ENCODE data around the gene PLPPR5. TPM values are rescaled to one million over a fixed set of nuclear protein-coding genes. Genes with fewer than 3 reads are reported as not detected.

PLPPR5 gene
- polyA plus RNA-seq, 1 donor (not counting 4 experiments of a cell fraction or from before 2014, with no cell fraction given): 0.93 TPM

GRCh38 chr1:98989556-98989907 is 15.1 kb downstream of the PLPPR5 start:
- no peak overlapping the region for H3K4me2 ChIP-seq (ENCODE audit: control insufficient read depth, extremely low read depth, insufficient read depth, low read depth, low read length)
- dilution Hi-C loops (cut with MboI; ENCODE audit: extremely low pct_ligation_motif_present, low sequenced_read_pairs): no loop called here
- no peaks in the 10 kb centered on the region for H3K9me3 ChIP-seq (ENCODE audit: control insufficient read depth, low read depth, low read length)
- no peaks in the 10 kb centered on the region for H3K36me3 ChIP-seq (ENCODE audit: control insufficient read depth in 2 of 2, extremely low read depth in 1 of 2, insufficient read depth in 2 of 2, low read length in 2 of 2)
- TF ChIP-seq CTCF (optimal IDR thresholded peaks at IDR 0.05 in 1 of 3, IDR thresholded peaks at IDR 0.05 in 1 of 3, conservative IDR thresholded peaks at IDR 0.05 in 1 of 3; ENCODE audit: extremely low read depth in 1 of 3, insufficient read depth in 2 of 3, low read length in 3 of 3): no peak
- no peak for TF ChIP-seq EZH2 (IDR thresholded peaks at IDR 0.05; ENCODE audit: low read length)
- DNase-seq (ENCODE audit: low read depth, low spot score): no peak
- H3K9ac ChIP-seq (ENCODE audit: control insufficient read depth, extremely low read depth, insufficient read depth, low read length): no peak overlapping the region
- no peak overlapping the region for H2AFZ ChIP-seq (ENCODE audit: control insufficient read depth, low read length)
- no peaks in the 10 kb centered on the region for H3K27me3 ChIP-seq (ENCODE audit: control insufficient read depth, extremely low read depth, insufficient read depth, low read length)
- no peak overlapping the region for H3K4me3 ChIP-seq (ENCODE audit: control insufficient read depth in 2 of 3, extremely low read depth in 1 of 3, insufficient read depth in 2 of 3, low read depth in 1 of 3, low read length in 3 of 3)
- H3K79me2 ChIP-seq (ENCODE audit: control insufficient read depth, insufficient read depth, low read length): no peaks in the 10 kb centered on the region
- no peaks in the 10 kb centered on the region for H3K9me1 ChIP-seq (ENCODE audit: control insufficient read depth, extremely low read depth, insufficient read depth, low read length)
- no peak for FAIRE-seq
- H3K27ac ChIP-seq (ENCODE audit: control insufficient read depth, insufficient read depth, low read length): no peak overlapping the region
- no peaks in the 10 kb centered on the region for H4K20me1 ChIP-seq (ENCODE audit: control insufficient read depth, extremely low read depth, insufficient read depth, low read length)
- H3K4me1 ChIP-seq (ENCODE audit: control insufficient read depth, extremely low read depth, insufficient read depth, low read length): peaks cover 8% of the 10 kb centered on the region

GRCh38 chr1:98988904-98989555 is 15.6 kb downstream of the PLPPR5 start:
- Histone ChIP-seq H4K20me1 (ENCODE audit: control insufficient read depth, extremely low read depth, insufficient read depth, low read length) (no peaks in the 10 kb centered on the region), H3K4me2 (ENCODE audit: control insufficient read depth, extremely low read depth, insufficient read depth, low read depth, low read length) (no peak overlapping the region), H2AFZ (ENCODE audit: control insufficient read depth, low read length) (no peak overlapping the region), H3K79me2 (ENCODE audit: control insufficient read depth, insufficient read depth, low read length) (no peaks in the 10 kb centered on the region), H3K27ac (ENCODE audit: control insufficient read depth, insufficient read depth, low read length) (no peak overlapping the region), H3K9ac (ENCODE audit: control insufficient read depth, extremely low read depth, insufficient read depth, low read length) (no peak overlapping the region), H3K4me1 (ENCODE audit: control insufficient read depth, extremely low read depth, insufficient read depth, low read length) (peaks cover 8% of the 10 kb centered on the region), H3K36me3 (ENCODE audit: control insufficient read depth in 2 of 2, extremely low read depth in 1 of 2, insufficient read depth in 2 of 2, low read length in 2 of 2) (no peaks in the 10 kb centered on the region), H3K4me3 (ENCODE audit: control insufficient read depth in 2 of 3, extremely low read depth in 1 of 3, insufficient read depth in 2 of 3, low read depth in 1 of 3, low read length in 3 of 3) (no peak overlapping the region), H3K9me1 (ENCODE audit: control insufficient read depth, extremely low read depth, insufficient read depth, low read length) (no peaks in the 10 kb centered on the region), H3K9me3 (ENCODE audit: control insufficient read depth, low read depth, low read length) (no peaks in the 10 kb centered on the region), H3K27me3 (ENCODE audit: control insufficient read depth, extremely low read depth, insufficient read depth, low read length) (no peaks in the 10 kb centered on the region)
- dilution Hi-C loops (cut with MboI; ENCODE audit: extremely low pct_ligation_motif_present, low sequenced_read_pairs): no loop called here
- no peak for TF ChIP-seq EZH2 (IDR thresholded peaks at IDR 0.05; ENCODE audit: low read length)
- TF ChIP-seq CTCF (optimal IDR thresholded peaks at IDR 0.05 in 1 of 3, IDR thresholded peaks at IDR 0.05 in 1 of 3, conservative IDR thresholded peaks at IDR 0.05 in 1 of 3; ENCODE audit: extremely low read depth in 1 of 3, insufficient read depth in 2 of 3, low read length in 3 of 3): no peak
- no peak for FAIRE-seq
- no peak for DNase-seq (ENCODE audit: low read depth, low spot score)
